Epithelial cell of proximal tubule (primary cell): ENCODE measurements around the gene PPM1N. TPM values are rescaled to one million over a fixed set of nuclear protein-coding genes. Genes with fewer than 3 reads are reported as not detected.

Experiments
- DNase-seq: peaks from one replicate; pipeline ENCODE4 v3.0.0-alpha.2; 2011; ENCODE audit warnings: low read depth
- H3K4me3 ChIP-seq: 2 replicates; pipeline ENCODE4 v1.5.1; 2011; ENCODE audit warnings: low read depth, mild to moderate bottlenecking, low read length
- total RNA-seq: library from RNA; depleted of rRNA; stranded (reverse); fragments of >200 nt; gene quantifications from 2 replicates; pipeline ENCODE4 v1.2.3, GENCODE V29; 2015
- TF ChIP-seq, protein P1 (sequence below): conservative IDR thresholded peaks from 2 replicates; pipeline ENCODE4 v1.5.1; 2012; ENCODE audit warnings: low read depth, mild to moderate bottlenecking, low read length

PPM1N gene
- total RNA-seq, 1 donor from 2014 or later: 0.17 TPM

- TF ChIP-seq, protein P1, sequence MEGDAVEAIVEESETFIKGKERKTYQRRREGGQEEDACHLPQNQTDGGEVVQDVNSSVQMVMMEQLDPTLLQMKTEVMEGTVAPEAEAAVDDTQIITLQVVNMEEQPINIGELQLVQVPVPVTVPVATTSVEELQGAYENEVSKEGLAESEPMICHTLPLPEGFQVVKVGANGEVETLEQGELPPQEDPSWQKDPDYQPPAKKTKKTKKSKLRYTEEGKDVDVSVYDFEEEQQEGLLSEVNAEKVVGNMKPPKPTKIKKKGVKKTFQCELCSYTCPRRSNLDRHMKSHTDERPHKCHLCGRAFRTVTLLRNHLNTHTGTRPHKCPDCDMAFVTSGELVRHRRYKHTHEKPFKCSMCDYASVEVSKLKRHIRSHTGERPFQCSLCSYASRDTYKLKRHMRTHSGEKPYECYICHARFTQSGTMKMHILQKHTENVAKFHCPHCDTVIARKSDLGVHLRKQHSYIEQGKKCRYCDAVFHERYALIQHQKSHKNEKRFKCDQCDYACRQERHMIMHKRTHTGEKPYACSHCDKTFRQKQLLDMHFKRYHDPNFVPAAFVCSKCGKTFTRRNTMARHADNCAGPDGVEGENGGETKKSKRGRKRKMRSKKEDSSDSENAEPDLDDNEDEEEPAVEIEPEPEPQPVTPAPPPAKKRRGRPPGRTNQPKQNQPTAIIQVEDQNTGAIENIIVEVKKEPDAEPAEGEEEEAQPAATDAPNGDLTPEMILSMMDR: no peak
- DNase-seq: no peak
Measured at GRCh38 chr19:45467115-45467455, 31.2 kb upstream of the PPM1N start.

DNA sequence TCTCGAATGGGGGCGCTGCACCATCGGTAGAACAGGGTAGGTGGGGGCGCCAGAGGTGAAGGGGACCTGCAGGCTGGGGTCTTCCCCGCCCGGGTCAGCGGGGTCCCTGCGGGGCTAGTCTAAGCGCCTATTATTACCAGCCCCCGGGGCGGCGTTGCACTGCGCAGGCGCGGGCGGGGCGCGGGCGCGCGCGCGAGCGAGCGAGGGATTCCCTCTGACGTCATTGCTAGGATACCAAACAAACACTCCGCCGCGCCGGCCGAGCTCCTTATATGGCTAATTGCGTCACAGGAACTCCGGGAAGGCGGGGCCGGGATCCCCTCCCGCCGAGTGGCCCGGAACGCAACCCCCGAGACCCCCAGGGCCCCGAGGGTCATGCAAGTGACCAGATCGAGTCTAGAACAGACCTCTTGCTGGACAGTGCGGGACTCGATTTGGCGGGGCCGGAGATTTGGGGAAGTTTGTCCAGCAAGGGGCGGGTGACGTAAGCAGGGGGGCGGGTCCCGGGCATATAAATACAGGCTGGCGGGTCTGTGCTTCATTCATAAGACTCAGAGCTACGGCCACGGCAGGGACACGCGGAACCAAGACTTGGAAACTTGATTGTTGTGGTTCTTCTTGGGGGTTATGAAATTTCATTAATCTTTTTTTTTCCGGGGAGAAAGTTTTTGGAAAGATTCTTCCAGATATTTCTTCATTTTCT is 30.6 kb upstream of the PPM1N start, which contains the start of gene FOSB:
TSS of gene FOSB (plus strand) at position 541 of the 703 bp plus-strand sequence. CDS start 591 bp downstream, outside the sequence.
- peak within 1 kb of the TSS; percentile 95 for H3K4me3 ChIP-seq
- TF ChIP-seq, protein P1: peak; percentile 20
- no peak for DNase-seq

More at GRCh38 chr19:45467115-45467455, 31.2 kb upstream of the PPM1N start:
- peak overlapping the region; percentile 95 for H3K4me3 ChIP-seq

DNA sequence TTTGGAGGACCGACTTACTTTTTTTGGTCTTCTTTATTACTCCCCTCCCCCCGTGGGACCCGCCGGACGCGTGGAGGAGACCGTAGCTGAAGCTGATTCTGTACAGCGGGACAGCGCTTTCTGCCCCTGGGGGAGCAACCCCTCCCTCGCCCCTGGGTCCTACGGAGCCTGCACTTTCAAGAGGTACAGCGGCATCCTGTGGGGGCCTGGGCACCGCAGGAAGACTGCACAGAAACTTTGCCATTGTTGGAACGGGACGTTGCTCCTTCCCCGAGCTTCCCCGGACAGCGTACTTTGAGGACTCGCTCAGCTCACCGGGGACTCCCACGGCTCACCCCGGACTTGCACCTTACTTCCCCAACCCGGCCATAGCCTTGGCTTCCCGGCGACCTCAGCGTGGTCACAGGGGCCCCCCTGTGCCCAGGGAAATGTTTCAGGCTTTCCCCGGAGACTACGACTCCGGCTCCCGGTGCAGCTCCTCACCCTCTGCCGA is 30.0 kb upstream of the PPM1N start:
- no peak for DNase-seq
- TF ChIP-seq, protein P1: peak; percentile 22
- peak overlapping the region; percentile 95 for H3K4me3 ChIP-seq

- H3K4me3 ChIP-seq: peak overlapping the region; percentile 95
- TF ChIP-seq, protein P1: no peak
Measured at GRCh38 chr19:45468803-45469131, 29.5 kb upstream of the PPM1N start.

DNA sequence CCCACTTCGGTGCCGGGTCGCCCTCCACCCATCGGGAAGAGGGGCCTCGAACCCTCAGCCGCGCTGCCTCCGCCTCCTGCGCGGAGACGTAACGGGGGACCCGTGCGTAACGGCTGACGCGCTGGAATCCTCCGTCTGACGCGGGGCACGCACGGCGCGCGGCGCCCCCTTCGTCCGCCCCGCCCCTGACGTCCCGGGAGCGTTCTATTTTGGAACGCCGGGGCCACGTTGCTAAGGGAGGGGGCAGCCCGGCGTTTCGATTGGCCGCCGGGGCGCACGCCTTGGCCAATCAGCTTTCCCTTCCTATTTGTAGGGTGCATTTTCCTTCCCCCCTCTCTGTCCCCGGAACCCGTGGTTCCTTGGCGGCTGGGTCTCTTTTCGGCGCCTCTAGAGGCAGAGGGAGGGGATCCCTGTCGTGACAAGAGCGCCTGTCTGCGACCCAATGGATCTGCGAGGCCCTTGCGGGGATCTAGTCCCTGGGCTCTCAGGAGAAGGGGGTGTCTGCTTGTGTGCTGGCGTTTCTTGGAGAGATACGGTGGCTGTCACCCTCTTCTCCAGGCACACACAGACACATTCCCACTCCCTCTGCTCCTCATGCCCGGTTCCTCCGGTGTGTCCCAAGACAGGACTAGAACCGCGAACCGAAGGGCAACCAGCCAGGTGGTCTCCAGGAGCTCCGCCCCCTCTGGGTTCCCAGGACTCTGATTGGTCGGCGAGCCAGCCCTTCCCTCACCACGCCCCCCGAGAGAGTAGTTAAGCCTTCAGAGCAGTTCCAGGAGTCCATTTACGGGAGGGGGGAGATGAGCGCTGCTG is 28.9 kb upstream of the PPM1N start:
- no peak for DNase-seq
- H3K4me3 ChIP-seq: peak overlapping the region; percentile 95
- TF ChIP-seq, protein P1: no peak

More at GRCh38 chr19:45468803-45469131, 29.5 kb upstream of the PPM1N start:
- DNase-seq: no peak

- H3K4me3 ChIP-seq: peak overlapping the region; percentile 95
- no peak for DNase-seq
- TF ChIP-seq, protein P1: no peak
Measured at GRCh38 chr19:45469945-45470761, 28.1 kb upstream of the PPM1N start.
